LoVo (cell line): Measurements from ENCODE around the gene PPP2R2D.
"Not testable (repeated sequence)": the region's sequence is repeated elsewhere in the genome, so short reads cannot be mapped to it uniquely, and the experiment has no call there.

Experiments used
- DNase-seq: peaks from one replicate; pipeline ENCODE4 v3.0.0-alpha.2; 2016; ENCODE audit warnings: low spot score

The PPP2R2D gene

GRCh38 chr10:131868436-131868835 is 32.4 kb upstream of the PPP2R2D start:
- no peak for DNase-seq

- DNase-seq, result no peak
Measured at GRCh38 chr10:131869344-131869743, 31.5 kb upstream of the PPP2R2D start.

- DNase-seq, result no peak
Measured at GRCh38 chr10:131870411-131870810, 30.4 kb upstream of the PPP2R2D start.

GRCh38 chr10:131870831-131871672 is 29.8 kb upstream of the PPP2R2D start:
- DNase-seq, result no peak

- no peak for DNase-seq
Measured at GRCh38 chr10:131871673-131872005, 29.2 kb upstream of the PPP2R2D start.

- no peak for DNase-seq
Measured at GRCh38 chr10:131872011-131872826, 28.6 kb upstream of the PPP2R2D start.

GRCh38 chr10:131872827-131873375 is 27.9 kb upstream of the PPP2R2D start:
- DNase-seq, result no peak

- DNase-seq, result peak; percentile 60
Measured at GRCh38 chr10:131874991-131875451, 25.8 kb upstream of the PPP2R2D start.

GRCh38 chr10:131875501-131875900 is 25.3 kb upstream of the PPP2R2D start:
- no peak for DNase-seq

- no peak for DNase-seq
Measured at GRCh38 chr10:131876017-131876416, 24.8 kb upstream of the PPP2R2D start.

- DNase-seq, result no peak
Measured at GRCh38 chr10:131876508-131876907, 24.3 kb upstream of the PPP2R2D start.

GRCh38 chr10:131880016-131880590 is 20.7 kb upstream of the PPP2R2D start:
- DNase-seq, result no peak

- DNase-seq, result no peak
Measured at GRCh38 chr10:131881104-131881880, 19.5 kb upstream of the PPP2R2D start.

- DNase-seq, result no peak
Measured at GRCh38 chr10:131882151-131882550, 18.7 kb upstream of the PPP2R2D start.

- no peak for DNase-seq
Measured at GRCh38 chr10:131882590-131883451, 18.0 kb upstream of the PPP2R2D start.

- not testable (repeated sequence) for DNase-seq
Measured at GRCh38 chr10:131883621-131884393, 17.0 kb upstream of the PPP2R2D start.

GRCh38 chr10:131885391-131886165 is 15.2 kb upstream of the PPP2R2D start:
- DNase-seq, result peak; percentile 61

- no peak for DNase-seq
Measured at GRCh38 chr10:131886237-131886636, 14.6 kb upstream of the PPP2R2D start.

GRCh38 chr10:131888186-131888604 is 12.6 kb upstream of the PPP2R2D start:
- peak; percentile 65 for DNase-seq
